ENCODE results near the gene SH3PXD2A.

- TF ChIP-seq, protein P1, sequence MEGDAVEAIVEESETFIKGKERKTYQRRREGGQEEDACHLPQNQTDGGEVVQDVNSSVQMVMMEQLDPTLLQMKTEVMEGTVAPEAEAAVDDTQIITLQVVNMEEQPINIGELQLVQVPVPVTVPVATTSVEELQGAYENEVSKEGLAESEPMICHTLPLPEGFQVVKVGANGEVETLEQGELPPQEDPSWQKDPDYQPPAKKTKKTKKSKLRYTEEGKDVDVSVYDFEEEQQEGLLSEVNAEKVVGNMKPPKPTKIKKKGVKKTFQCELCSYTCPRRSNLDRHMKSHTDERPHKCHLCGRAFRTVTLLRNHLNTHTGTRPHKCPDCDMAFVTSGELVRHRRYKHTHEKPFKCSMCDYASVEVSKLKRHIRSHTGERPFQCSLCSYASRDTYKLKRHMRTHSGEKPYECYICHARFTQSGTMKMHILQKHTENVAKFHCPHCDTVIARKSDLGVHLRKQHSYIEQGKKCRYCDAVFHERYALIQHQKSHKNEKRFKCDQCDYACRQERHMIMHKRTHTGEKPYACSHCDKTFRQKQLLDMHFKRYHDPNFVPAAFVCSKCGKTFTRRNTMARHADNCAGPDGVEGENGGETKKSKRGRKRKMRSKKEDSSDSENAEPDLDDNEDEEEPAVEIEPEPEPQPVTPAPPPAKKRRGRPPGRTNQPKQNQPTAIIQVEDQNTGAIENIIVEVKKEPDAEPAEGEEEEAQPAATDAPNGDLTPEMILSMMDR (IDR thresholded peaks at IDR 0.05; ENCODE audit: borderline replicate concordance, extremely low read depth, low read length, poor library complexity, severe bottlenecking): no peak
- TF ChIP-seq EZH2 (IDR thresholded peaks at IDR 0.05; ENCODE audit: borderline replicate concordance, low read depth, low read length, severe bottlenecking): no peak
Observed at GRCh38 chr10:103791858-103792257, 63.5 kb downstream of the SH3PXD2A start.

All from DND-41 (cell line).